MG63 (cell line): ENCODE measurements around the gene EBF3. TPM values are rescaled to one million over a fixed set of nuclear protein-coding genes. Genes with fewer than 3 reads are reported as not detected.

Source experiments
- DNase-seq: peaks from one replicate; pipeline ENCODE4 v3.0.0-alpha.2; 2020
- H3K27me3 ChIP-seq: fragments of 250-450 bp; sonication (Bioruptor Pico); 2 replicates; pipeline ENCODE4 v1.5.1; 2020; ENCODE audit warnings: mild to moderate bottlenecking, moderate library complexity
- H3K36me3 ChIP-seq: fragments of 250-450 bp; sonication (Bioruptor Pico); 2 replicates; pipeline ENCODE4 v1.5.1; 2020; ENCODE audit warnings: mild to moderate bottlenecking, moderate library complexity
- H3K4me3 ChIP-seq: fragments of 250-450 bp; sonication (Bioruptor Pico); 2 replicates; pipeline ENCODE4 v1.5.1; 2020; ENCODE audit warnings: mild to moderate bottlenecking, moderate library complexity
- H3K9me3 ChIP-seq: fragments of 250-450 bp; sonication (Bioruptor Pico); 2 replicates; pipeline ENCODE4 v1.5.1; 2020; ENCODE audit warnings: mild to moderate bottlenecking, moderate library complexity
- total RNA-seq: library from RNA; depleted of rRNA; stranded (reverse); fragments of >200 nt; shearing (Covaris generic); gene quantifications from 2 replicates; pipeline ENCODE4 v1.2.3, GENCODE V29; 2014; ENCODE audit warnings: low replicate concordance

EBF3 gene
- total RNA-seq, 1 experiment from 2014 or later = 3.1 TPM

DNA sequence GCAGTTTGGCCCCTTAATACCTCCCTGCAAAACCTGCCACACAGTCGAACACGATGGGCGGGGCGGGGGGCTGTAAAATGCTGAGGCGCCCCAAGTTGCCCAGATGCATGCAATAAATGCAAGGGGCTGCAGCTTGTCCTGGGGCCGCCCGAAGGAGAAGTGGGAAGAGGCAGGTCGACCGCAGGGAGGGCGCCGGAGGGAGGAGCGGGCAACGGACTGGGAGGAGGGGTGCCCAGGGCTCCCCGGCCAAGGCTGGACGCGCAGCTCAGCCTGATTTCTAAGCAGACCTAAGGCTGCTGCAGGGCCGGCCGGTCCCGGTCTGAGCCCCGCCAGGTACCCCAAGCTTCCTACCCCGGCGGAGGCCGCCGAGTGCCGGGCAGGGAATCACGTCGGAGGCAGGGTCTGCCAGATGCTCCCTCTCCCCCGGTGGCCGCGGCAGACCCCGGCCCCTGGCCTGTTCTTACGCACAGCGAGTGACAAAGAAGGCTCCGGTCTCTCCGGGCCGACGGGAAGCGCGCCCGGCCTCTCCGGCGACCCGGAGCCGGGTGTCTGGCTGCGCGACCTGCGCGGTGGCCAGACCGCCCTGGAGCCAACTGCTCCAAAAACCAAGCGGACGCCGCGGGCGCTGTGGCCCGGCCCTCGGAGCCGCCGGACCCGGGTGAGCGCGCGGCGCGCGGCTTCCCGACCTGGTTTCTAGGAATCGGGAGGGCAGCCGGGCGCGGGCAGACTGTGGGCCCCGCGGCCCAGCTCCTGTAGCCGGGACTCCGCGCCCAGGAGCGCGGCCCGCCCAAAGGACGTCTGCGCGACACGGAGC is 744 bp upstream of the EBF3 start:
- Histone ChIP-seq H3K9me3 (no peaks in the 10 kb centered on the region), H3K27me3 (peaks cover 12% of the 10 kb centered on the region), H3K36me3 (peaks cover 7% of the 10 kb centered on the region), H3K4me3 (peak overlapping the region; percentile 63)
- no peak for DNase-seq

GRCh38 chr10:129962872-129963640 is 1.0 kb downstream of the EBF3 start:
- no peaks in the 10 kb centered on the region for H3K9me3 ChIP-seq
- DNase-seq = peak; percentile 66
- peaks cover 5% of the 10 kb centered on the region; the same call in 1 of the 2 replicates for H3K27me3 ChIP-seq
- H3K4me3 ChIP-seq = peak overlapping the region; percentile 63
- H3K36me3 ChIP-seq = peaks cover 9% of the 10 kb centered on the region

DNA sequence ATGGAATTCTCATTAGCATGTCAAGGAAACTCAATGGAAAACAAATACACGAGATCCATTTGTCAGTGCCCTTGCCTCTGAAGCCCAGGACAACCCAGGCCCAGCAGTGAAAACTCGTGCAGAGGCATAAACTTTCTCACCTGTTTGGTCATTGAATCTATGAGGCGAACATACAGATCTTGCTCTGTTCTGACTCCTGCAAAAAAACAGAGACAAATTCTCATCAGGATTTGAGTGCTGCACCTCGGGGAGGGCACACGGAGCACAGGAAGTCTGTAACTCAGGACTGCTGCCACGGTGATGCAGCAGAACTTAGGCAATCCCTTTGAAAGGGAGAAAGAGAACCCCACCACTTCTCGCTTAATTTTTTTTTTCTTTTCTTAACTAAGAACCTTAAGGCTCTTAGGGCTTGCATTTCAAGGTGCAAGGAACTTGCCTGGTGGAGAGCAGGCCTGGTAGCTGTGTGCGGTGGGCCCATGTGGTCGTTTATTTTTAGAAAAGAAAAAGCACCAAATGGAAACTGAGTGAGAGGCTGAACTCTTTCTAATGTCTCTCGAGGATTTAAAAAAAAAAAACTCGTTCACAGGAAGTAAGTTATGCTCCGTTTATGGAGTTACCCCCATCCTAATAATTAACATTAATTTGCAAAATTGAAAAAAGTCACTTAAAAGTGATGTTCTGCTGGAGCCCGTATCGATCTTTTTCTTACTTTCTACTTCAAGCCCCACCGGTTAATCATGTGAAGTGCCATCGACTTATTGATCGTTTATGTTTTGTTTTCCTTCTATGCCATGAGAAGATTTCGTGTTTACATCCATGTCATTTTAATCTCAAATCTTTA is 1.8 kb downstream of the EBF3 start:
- Histone ChIP-seq H3K9me3 (no peaks in the 10 kb centered on the region), H3K4me3 (peak overlapping the region; percentile 63), H3K36me3 (peaks cover 14% of the 10 kb centered on the region), H3K27me3 (peaks cover 5% of the 10 kb centered on the region; the same call in 1 of the 2 replicates)
- DNase-seq = peak; percentile 43

- Histone ChIP-seq H3K36me3 (peaks cover 14% of the 10 kb centered on the region), H3K27me3 (peaks cover 5% of the 10 kb centered on the region; the same call in 1 of the 2 replicates), H3K9me3 (no peaks in the 10 kb centered on the region), H3K4me3 (peak overlapping the region; percentile 63)
- DNase-seq = no peak
Observed at GRCh38 chr10:129961157-129961701, 2.8 kb downstream of the EBF3 start.

- no peak for DNase-seq
- H3K36me3 ChIP-seq = peaks cover 14% of the 10 kb centered on the region
- H3K4me3 ChIP-seq = peak overlapping the region; percentile 63
Observed at GRCh38 chr10:129960481-129961156, 3.5 kb downstream of the EBF3 start.

DNA sequence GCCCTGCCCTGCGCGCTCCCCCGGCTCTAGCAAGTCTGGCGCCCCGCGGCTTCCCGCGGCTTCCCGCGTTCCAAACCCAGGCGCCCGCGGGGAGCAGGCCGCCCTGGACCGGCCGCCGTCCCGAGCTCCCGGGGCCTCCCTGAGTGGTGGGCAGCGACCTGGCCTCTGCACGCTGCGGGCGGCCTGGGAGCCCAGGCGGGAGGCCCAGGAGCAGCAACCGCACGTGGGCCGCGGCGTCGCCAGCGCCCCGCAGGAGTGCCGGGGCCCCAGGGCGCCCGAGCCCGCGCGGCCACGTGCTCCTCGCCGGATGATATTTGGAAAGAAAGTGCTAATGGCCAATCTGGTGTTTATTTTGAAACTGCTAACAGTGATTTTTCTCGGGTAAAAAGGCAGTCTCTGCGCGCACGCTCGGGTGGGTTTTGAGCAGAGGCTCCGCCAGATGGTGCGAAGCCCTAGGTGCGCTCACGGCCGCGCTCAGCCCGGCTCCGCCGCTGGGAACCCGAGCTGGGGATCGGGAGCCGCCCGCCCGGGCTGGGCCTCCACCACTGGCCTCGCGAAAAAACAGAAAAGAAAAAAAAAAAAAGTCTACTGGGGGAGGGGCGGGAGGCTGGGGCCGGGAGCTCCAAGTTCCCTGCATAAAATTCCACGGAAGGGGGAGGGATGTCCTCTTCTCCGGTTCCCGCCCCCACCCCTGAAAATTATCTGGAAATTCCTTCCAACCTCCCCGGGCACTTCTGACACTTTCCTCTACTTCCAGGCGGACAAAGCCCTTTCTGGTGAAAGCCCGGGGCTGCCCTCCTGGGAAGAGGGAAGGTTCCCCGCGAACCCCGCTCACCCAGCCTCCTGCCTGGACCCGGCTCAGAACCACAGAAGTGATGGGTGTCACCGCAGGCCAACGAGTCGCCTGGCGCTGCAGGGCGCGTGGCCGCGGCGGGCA is 4.3 kb downstream of the EBF3 start:
- no peak for DNase-seq
- peaks cover 4% of the 10 kb centered on the region; the same call in 1 of the 2 replicates for H3K27me3 ChIP-seq
- H3K4me3 ChIP-seq = peak overlapping the region; percentile 32
- peaks cover 14% of the 10 kb centered on the region for H3K36me3 ChIP-seq
- no peaks in the 10 kb centered on the region for H3K9me3 ChIP-seq

More at GRCh38 chr10:129960481-129961156, 3.5 kb downstream of the EBF3 start:
- Histone ChIP-seq H3K9me3 (no peaks in the 10 kb centered on the region), H3K27me3 (peaks cover 5% of the 10 kb centered on the region; the same call in 1 of the 2 replicates)

- DNase-seq = no peak
- no peak overlapping the region for H3K4me3 ChIP-seq
- H3K9me3 ChIP-seq = no peaks in the 10 kb centered on the region
- no peaks in the 10 kb centered on the region for H3K27me3 ChIP-seq
- H3K36me3 ChIP-seq = peaks cover 14% of the 10 kb centered on the region
Observed at GRCh38 chr10:129958629-129959543, 5.2 kb downstream of the EBF3 start.

GRCh38 chr10:129958148-129958628 is 5.9 kb downstream of the EBF3 start:
- no peak for DNase-seq
- Histone ChIP-seq H3K27me3 (no peaks in the 10 kb centered on the region), H3K36me3 (peaks cover 14% of the 10 kb centered on the region), H3K9me3 (no peaks in the 10 kb centered on the region), H3K4me3 (no peak overlapping the region)

- no peaks in the 10 kb centered on the region for H3K27me3 ChIP-seq
Observed at GRCh38 chr10:129956876-129957673, 7.0 kb downstream of the EBF3 start.

DNA sequence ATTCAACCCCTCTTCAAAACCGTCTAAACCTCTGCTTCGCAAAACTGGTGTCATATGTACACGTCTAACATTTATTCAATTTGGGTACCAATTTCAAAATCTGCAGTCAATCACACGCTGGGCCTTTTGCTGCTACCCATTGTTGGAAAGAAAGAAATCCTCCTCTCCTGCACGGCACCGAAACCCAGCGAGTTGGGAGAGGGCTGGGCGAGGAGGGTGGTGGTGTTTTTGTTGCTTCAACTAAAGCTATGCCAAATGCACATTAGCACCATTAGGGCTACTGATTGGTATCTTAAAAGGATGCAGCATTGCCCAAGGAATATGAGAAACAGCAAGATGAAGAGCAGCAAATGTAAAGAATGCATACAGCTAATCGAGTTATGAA is 7.8 kb downstream of the EBF3 start:
- DNase-seq = no peak
- Histone ChIP-seq H3K9me3 (no peaks in the 10 kb centered on the region), H3K36me3 (peaks cover 8% of the 10 kb centered on the region), H3K27me3 (no peaks in the 10 kb centered on the region), H3K4me3 (no peak overlapping the region)

More at GRCh38 chr10:129956876-129957673, 7.0 kb downstream of the EBF3 start:
- no peaks in the 10 kb centered on the region for H3K9me3 ChIP-seq
- no peak for DNase-seq
- peaks cover 14% of the 10 kb centered on the region for H3K36me3 ChIP-seq
- no peak overlapping the region for H3K4me3 ChIP-seq

DNA sequence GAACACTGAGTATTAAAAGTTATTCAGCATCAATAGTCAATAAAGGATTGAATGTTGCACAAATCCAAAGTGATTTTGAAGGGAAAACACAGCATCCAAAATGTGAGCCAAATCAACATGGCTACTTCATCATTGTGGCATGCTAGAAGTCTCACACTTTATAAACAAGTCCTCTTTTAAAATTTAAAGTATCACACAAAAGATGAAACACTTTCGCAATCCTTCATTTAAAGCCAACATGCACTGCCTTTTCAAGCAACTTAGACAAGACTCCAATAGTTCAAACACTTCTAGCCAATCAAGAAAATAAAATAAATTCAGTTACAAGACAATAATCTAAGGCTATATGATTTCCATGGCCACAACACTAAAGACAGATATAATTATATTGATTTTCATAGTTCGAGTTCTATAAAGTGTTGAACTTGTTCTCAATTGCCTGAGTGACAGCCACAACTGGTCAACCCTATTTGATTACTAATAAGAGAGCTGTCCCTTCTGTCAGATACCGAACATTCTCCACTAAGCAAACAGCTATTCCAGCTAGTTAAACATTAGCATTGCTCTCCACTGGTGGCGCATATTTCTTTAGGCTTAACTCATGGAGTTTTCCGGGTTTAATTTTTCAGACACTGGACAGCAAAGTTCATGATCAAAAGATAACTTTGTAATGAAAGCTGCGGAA is 8.3 kb downstream of the EBF3 start:
- Histone ChIP-seq H3K9me3 (no peaks in the 10 kb centered on the region), H3K4me3 (no peak overlapping the region), H3K27me3 (no peaks in the 10 kb centered on the region), H3K36me3 (peaks cover 7% of the 10 kb centered on the region)
- no peak for DNase-seq

- Histone ChIP-seq H3K27me3 (no peaks in the 10 kb centered on the region), H3K36me3 (peaks cover 7% of the 10 kb centered on the region), H3K4me3 (no peak overlapping the region), H3K9me3 (no peaks in the 10 kb centered on the region)
- DNase-seq = no peak
Observed at GRCh38 chr10:129954492-129955315, 9.4 kb downstream of the EBF3 start.
